HL-60/S4 treated with retinoic acid at 250 ng/mL for 4 days and 3 days (cell line): ENCODE results near the gene CRIP3.
"Not testable (repeated sequence)": the region's sequence is repeated elsewhere in the genome, so short reads cannot be mapped to it uniquely, and the experiment has no call there.

Experiments
- in situ Hi-C: fragments of 300-500 bp; cut with MboI; formaldehyde crosslinking; loops from 2 replicates; pipeline ENCODE4 v1.7.0; 2022; ENCODE audit warnings: low sequenced_read_pairs

CRIP3 gene

DNA sequence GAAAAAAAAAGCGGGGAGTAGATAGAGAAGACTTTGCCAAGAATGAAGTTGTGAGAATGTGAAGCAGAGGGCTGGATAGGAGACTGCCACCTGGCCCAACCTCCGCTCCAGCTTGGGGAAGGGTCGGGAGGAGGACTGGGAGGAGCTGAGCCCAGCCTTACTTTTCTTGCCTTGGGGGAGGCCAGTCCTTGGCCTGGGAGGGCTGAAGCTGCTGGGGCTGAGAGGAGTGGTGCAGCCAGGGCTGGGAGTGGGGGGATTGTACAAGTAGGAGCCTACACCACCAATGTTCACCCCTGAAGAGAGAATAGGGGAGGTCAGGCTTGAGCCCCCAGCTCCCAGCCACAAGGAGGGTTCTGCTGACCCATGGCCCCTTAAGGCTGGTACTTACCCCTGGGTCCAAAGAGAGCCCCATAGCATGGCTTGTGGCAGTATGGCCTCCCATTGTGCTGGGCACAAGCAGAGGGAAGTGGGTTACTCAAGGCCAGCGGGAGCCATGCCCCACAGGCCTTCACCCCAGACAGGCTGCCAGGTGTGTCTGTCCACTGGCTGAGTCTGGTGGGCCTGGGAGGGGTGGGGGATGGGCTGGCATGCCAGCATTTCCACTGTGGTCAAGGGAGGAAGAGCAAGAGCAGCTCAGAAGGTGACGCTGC, 1.1 kb downstream of the CRIP3 start:
- in situ Hi-C loops: no loop called here

DNA sequence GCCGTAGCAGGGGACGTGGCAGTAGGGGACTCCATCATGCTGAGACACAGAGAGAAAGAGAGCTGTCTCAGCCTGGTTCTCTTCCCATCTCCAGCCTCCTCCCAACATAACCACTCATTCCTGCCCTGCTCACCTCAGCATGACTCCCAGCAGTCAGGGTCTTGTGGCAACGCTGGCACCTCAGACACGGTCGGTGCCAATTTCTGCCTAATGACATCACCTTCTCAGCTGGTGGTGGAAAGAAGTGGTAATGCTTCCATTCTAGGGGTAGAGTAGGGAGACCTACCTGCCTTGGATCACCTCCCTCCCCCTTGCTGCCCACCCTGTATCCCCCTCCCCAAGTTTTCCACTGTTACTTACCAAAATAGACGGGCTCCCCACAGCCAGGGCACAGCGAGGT, 2.5 kb downstream of the CRIP3 start:
- in situ Hi-C loops: no loop called here

DNA sequence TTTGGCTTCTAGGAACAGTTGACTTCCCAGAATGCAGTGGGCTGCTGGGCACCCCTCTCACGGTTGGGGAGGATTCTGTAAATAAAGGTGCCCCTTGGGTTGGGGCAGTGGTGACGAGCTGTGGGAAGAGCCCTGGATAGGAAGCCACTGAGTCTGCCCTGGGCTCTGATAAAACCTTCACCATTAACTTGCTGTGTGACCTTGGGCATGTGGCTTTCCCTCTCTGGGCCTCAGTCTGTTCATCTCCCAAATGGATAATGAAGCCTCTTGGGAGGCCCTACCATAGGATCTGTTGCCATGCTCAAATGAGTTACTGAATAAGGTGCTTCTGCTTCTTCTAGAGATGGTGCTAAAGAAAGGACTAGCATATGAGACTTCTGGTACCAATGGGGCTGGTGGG, 3.7 kb downstream of the CRIP3 start:
- in situ Hi-C loops: no loop called here

DNA sequence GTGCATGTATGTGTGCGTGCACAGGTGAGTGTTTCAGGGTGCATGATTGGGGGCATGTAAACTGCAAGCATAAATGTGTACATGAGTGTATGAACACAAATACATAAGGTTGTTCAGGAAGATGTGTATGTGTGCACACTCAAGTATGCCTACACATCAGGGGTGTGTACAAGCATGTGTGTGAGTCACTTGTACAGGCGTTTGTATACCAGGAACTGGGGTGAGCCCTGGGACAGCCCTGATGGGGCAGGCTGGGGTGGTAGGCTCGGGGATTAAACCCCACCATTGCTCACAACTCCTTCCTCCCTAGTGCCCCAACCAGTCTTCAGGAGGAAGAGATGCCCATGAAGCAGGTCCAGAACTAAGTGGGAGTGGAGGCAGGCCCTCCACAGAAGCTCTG, 4.3 kb downstream of the CRIP3 start:
- in situ Hi-C loops: no loop called here

DNA sequence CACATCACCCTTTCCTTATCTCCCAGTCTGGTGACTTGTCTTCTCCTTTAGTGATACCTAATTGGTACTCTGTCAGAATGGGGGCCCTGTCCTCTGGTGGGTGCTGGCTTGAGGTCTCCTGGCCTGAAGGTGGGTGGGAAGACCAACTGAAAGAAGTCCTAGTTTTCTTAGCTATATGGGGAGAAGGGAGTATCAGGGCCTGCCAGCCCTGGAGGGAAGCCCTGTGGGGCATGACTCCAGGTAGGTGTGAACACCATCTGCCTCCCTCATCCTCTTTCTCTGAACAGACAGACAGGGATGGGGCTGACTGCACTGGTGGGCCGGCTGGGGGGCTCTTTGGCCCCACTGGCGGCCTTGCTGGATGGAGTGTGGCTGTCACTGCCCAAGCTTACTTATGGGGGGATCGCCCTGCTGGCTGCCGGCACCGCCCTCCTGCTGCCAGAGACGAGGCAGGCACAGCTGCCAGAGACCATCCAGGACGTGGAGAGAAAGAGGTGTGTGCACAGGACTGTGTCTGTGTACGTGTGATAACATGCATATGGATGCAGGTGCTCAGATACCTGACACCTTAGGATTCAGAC, 4.8 kb downstream of the CRIP3 start:
- in situ Hi-C loops: no loop called here

DNA sequence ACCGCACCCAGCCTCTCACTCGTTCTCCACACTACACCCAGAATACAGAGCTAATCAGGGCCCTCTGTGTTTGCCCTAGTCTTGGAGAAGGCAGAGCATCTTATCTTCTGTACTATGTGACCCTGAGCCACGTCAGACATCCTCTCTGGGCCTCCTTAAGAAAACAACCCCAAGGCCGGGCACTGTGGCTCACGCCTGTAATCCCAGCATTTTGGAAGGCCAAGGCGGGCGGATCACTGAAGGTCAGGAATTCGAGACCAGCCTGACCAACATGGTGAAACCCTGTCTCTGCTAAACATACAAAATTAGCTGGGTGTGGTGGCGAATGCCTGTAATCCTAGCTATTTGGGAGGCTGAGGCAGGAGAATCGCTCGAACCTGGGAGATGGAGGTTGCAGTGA, 5.6 kb downstream of the CRIP3 start:
- in situ Hi-C loops: not testable (repeated sequence)

DNA sequence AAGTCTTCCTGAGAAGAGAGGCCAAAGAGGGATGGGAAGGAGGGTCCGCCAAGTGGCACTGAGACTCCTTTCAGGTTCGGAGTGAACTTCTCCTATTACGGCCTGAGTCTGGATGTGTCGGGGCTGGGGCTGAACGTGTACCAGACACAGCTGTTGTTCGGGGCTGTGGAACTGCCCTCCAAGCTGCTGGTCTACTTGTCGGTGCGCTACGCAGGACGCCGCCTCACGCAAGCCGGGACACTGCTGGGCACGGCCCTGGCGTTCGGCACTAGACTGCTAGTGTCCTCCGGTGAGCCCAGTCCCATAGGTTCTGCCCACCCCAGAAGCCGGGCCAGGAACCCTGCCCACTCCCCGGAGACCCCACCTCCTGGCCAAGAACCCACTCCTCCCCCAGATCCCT, 6.5 kb downstream of the CRIP3 start:
- in situ Hi-C loops: no loop called here

DNA sequence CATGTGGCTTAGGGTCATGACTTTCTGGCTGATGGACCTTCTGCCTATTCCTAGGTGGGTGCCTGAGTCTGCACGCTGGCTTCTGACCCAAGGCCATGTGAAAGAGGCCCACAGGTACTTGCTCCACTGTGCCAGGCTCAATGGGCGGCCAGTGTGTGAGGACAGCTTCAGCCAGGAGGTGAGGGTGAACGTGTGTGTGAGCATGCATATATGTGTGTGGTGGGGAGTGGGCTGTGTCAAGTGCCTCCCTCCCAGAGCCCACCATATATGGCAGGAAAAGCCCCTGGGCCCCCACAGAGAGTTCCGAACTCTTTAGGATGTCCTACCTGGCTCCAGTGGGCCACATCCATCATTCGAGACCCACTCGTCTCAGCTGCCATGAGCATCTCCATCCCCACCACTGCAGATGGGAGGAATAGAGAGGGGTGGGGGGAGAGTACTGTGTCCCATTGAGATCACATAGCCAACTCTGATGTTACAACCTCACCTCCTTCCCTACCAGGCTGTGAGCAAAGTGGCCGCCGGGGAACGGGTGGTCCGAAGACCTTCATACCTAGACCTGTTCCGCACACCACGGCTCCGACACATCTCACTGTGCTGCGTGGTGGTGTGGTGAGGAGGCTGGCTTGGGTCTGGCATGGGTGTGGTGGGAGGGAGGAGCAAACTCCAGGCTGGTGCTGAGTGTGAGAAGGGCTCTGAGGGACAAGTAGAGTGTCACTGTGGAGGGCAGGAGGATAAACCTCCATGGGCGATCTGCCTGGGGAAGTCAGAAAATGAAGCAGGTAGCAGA, 7.3 kb downstream of the CRIP3 start:
- in situ Hi-C loops: no loop called here

DNA sequence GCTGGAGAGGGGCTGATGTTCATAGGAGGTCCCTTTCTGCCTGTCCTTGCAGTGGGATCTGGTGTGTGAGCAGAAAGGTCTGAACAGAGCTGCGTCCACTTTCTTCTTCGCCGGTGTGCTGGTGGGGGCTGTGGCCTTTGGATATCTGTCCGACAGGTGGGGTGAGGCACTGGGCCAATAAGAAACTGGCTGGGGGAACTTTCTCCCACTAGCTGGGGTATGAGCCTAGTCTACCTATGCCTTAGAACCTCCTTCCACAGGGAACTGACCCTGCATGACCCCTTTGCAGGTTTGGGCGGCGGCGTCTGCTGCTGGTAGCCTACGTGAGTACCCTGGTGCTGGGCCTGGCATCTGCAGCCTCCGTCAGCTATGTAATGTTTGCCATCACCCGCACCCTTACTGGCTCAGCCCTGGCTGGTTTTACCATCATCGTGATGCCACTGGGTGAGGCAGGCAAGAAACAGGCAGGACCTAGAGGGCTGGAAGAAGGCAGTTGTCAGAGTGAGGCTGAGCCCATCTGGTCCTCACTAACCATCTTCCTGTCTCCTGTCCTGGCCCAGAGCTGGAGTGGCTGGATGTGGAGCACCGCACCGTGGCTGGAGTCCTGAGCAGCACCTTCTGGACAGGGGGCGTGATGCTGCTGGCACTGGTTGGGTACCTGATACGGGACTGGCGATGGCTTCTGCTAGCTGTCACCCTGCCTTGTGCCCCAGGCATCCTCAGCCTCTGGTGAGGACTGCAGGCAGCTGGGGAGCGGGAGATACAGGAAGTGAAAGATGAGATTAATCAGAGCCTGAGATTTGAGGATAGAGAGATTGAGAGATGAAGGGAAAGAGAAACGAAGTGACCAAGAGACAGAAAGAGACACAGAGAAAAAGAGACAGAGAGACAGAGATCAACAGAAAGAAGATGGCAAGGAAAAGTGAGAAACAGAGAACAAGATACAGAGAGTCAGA, 9.0 kb downstream of the CRIP3 start:
- in situ Hi-C loops: no loop called here

DNA sequence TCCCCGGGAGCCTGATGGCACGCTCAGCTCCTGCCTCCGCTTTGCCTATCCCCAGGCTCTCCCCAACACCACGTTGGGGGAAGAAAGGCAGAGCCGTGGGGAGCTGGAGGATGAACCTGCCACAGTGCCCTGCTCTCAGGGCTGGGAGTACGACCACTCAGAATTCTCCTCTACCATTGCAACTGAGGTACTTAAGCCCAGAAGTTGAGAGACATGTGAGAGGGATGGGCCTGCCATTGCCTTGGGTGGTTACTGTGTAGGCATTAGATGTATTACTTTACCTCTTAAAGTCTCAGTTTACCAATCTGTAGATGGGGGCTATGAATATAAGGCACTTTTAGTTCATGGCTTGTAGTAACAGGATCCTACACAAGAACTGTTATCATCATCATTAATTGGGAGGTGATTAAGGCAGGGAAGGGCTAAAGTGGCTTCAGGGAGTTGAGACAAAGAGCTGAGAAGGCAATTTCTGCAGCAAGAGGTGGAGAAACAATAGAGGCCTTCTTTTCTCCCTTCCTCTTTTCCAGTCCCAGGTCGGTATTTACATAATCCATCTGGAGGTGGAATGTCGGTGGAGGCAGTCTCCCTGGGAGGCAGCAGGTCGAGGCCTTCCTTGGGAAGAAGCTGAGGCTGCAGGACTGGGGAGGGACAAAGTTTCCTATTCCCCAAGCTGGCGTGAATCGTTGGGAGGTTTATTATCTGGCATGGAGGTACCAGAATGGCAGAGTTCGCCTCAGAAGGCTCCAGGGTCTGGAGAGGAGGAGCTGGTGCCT, 9.9 kb downstream of the CRIP3 start:
- in situ Hi-C loops: no loop called here

DNA sequence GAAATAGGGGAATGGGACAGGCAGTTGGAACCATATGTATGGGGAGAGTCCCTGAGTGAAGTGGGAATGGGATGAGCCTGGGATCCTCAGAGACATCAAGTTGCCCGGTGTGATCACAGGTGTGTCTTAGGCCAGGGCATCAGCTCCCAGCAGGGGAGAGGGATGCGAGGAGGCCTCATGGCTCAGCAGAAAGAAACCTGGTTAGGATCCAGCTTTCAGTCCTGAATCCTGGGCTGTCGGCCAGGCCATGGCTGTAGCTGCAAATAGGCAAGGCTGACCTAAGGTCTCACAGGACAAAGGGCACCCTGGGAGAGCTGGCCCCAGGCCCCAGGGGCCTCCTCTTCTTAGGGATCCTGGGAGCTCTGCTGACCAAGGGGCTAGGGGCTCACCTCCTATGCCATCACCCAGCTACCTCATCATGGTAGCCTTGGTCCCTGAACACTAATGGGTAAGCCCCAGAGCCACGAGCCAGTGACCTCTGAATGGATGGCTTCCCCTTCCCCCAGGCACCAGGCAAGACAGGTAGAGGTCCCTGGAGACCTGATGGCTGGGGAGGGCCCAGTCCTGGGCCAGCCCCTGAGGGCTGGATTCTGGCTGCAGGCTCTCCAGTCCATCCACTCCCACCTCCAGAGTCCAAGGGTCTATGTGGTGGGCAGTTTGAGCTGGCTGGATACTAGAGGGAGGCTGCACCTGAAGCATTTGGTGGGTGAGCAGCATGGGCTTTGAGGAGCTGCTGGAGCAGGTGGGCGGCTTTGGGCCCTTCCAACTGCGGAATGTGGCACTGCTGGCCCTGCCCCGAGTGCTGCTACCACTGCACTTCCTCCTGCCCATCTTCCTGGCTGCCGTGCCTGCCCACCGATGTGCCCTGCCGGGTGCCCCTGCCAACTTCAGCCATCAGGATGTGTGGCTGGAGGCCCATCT, 10.7 kb downstream of the CRIP3 start, which contains the start of gene SLC22A7:
TSS of gene SLC22A7 (plus strand) at position 617 of the 921 bp plus-strand sequence. CDS start at position 716, 99 bp downstream.
- in situ Hi-C loops: no loop called here

DNA sequence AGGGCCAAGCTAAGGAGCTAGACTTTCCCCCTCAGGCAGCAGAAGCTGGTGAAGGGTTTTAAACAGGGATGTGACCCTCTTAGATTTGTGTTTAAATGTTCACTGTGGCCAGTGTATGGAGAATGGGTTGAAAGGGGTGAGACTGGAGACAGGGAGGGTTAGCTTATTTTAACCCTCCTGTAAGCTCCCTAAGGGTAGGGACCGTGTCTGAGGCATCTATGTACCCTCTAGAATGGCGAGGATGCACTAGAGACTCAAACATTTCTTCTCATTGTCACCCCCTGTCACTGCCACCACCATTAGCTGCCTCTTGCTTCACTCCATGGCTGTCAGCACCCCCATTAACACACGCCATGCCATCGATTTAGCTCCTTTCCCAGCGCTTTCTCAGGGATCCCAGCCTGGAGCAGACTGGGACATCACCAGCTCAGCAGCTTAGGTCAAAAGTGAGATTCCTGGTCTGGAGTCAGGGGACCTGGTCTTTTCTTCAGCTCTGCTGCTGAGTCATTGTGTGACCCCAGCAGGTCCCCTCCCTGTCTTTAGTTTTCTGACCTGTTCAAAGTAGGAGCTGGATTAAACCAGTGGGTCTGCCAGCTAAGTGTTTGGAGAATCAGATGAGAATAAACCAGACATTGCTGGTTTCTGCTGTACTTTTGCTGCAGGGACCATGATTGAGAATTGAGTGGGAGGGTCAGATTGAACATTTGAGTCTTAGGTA, 11.7 kb downstream of the CRIP3 start:
- in situ Hi-C loops: no loop called here

DNA sequence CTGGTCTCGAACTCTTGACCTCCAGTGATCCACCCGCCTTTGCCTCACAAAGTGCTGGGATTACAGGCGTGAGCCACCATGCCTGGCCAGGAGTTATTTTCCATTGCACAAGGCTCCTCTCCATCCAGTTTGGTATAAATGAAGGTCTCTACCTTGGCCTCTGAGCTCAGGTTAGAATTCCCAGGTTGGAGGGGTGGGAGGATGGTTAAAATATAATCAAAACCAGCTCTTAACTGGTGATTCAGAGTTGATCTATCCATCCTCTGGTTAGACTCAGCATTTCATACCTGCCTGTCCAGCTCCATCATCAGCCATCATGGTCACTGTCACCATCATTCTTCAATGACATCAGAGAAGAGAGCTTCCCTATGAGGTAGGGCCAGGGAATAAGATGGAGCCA, 13.2 kb downstream of the CRIP3 start:
- in situ Hi-C loops: no loop called here

DNA sequence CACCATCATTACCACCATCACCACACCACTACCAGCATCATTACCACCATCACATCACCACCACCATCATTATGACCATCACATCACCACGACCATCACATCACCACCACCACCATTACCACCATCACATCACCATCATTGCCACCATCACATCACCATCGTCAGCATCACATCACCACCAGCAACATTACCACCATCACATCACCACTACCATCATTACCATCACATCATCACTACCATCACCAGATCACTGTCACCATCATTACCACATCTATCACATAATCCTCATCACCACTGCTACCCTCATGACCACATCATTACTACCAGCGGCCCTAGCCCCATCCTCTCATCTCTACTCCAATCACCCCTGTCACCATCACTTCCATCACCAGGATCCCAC, 14.1 kb downstream of the CRIP3 start:
- in situ Hi-C loops: no loop called here

DNA sequence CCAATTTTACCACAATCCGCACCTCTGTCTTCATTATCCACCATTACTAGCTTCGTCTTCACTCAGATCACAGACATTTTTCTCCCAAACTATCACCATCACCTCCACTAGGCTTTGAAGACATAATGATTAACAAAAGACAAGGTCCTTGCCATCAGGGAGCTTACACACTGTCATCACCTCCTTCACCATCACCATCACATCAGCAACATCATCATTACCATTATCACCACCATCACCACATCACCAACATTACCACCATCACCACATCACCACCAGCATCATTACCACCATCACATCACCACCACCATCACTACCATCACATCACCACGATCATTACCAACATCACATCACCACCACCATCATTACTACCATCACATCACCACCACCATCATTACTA, 14.9 kb downstream of the CRIP3 start:
- in situ Hi-C loops: no loop called here

DNA sequence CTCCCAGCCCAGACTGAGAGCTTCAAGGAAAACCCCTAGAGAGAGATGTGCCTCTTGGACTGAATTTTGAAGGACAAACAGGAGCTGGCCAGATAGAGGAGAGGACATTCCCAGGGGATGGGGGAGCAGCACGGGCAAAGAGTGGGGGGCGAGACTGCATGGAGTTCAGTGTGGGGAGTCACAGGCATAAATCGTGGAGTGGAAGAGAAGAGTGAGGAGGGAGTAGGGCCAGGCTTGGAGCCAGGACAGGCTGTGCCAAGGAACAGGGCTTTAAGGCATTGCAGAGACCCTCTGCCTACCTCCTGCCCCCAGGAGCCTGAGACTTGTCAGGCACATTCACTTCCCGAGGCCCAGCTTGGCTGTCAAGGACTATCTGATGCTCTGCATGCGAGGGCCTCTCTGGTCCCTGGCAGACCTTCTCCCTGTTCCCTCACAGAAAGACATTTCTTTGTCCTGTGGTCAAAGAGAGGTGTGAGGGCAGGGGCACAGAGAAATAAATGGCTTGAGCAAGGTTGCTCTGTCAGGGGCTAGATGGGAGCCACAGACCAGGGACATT, 15.8 kb downstream of the CRIP3 start:
- in situ Hi-C loops: no loop called here

DNA sequence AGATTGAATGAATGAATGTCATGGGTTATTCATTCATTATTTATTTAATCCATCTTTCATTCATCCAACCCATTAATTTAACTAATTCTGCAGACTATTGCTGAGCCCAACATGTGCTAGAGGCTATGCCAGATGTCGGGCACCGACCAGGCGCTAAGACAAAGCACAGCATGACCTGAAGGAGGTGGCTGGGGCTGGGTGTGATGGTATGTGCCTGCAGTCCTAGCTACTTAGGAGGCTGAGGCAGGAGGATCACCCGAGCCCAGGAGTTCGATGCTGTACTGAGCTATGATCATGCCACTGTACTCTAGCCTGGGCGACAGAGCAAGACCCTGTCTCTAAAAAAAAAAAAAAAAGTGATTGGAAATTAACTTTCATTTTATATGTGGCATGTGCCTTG, 16.3 kb downstream of the CRIP3 start:
- in situ Hi-C loops: no loop called here

DNA sequence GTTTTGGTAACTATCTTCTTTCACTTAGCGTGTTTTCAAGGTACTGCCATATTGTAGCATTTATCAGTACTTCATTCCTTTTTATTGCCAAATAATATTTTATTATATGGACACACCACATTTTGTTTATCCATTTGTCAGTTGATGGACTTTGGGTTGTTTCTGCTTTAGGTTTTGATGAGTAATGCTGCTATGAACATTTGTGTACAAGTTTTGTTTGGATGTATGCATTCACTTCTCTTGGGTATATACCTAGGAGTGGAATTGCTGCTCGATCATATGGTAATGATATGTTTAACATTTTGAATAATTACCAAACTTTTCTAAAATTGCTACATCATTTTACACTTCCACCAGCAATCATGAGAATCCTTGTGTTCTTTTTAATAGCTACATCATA, 16.9 kb downstream of the CRIP3 start:
- in situ Hi-C loops: no loop called here
